Activated effector memory CD4-positive, alpha-beta T cell treated with Interleukin-2 at 50 U/mL for 16 hours (primary cell): ENCODE data around the gene SND1.

Source experiments
- DNase-seq: peaks from one replicate; pipeline ENCODE4 v3.0.0-alpha.2; 2020

Gene SND1

GRCh38 chr7:128031901-128032604, 380.1 kb downstream of the SND1 start:
- peak; percentile 16 for DNase-seq

DNA sequence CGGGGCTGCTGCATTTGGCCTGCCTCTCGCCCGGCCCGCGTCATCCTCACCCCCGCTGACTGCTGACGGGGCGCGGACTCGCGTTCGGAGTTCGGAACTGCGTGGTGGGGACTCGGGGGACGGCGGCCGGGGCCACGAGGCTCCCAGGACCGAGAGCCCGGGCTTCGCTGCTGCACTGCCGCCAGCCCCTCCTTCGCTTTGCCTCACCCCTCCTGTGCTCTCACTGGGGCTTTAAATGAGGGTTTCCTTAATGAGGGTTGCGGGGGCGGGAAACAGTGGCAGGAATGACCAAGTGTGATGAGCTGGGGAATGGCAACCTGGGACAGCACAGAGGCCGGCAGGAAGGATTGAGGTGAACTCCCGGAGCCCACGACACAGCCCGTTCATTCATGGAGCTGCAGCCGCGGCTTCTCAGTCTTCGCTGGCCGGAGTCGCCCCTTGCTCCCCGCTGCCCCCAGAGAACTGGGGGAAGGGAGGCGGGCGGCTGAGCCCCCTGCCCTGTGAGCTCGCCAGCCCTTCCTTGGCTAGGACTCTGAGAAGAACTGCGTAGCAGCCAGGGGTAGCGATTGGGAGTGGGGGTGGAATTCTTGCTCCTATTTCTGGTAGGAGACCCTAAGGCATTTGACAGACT, 380.7 kb downstream of the SND1 start:
- DNase-seq = no peak

DNA sequence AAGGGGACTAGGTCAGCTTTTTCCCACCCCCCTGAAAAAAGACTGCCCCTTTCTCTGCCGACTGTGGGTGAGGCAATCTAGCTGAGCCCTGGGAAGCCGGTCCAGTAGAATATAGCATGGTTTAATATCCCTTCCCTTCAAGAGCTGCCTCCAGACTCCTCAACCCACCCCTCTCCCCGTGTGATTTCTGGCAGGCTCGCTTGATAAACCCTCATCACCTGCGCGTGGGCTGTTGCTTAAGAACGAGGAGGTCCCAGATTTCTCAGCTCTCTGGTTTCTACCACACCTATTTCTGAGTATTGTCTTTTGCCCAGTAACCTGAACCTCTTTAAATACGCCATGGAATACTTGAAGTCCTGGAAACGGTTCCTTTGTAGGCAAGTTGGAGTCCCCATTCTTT, 381.3 kb downstream of the SND1 start:
- DNase-seq = no peak

- DNase-seq = no peak
These were observed 382.8 kb downstream of the SND1 start for GRCh38 chr7:128034825-128035224.

DNA sequence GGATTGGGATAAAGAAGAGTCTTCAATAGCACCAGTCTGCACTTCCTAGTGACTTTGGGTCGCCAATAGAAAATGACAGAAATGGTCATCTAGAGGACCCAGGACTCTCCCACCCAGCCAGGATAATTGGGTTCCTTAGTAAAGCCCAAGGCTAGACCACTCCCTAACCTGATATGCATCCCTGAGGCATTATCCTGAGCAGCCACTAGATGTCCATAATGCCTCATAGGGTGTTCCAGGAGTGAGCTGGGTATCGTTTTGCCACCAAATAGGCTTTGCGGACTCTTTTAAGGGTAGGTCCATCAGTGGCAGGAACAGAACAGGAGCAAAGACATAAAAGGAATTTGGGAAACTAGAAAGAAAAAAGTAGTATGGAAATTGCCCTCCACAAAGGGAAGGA, 383.7 kb downstream of the SND1 start:
- no peak for DNase-seq

GRCh38 chr7:128036226-128036940, 384.4 kb downstream of the SND1 start:
- DNase-seq = no peak

DNA sequence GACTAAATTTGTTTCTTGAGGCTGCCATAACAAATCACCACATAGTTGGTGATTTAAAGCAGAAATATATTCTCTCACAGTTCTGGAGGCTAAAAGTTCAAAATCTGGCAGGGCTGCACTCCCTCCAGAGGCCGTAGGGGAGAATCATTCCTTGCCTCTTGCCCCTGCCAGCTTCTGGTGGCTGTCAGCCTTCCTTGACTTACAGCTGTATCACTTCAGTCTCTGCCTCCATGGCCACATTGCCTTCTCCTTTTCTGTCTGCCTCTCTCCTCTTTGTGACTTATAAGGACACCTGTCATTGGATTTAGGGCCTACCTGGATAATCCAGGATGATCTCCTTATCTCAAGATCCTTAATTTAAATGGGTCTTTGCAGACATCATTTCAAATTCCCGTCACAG, 385.1 kb downstream of the SND1 start:
- no peak for DNase-seq

- no peak for DNase-seq
These were observed 386.1 kb downstream of the SND1 start for GRCh38 chr7:128037880-128038619.

DNA sequence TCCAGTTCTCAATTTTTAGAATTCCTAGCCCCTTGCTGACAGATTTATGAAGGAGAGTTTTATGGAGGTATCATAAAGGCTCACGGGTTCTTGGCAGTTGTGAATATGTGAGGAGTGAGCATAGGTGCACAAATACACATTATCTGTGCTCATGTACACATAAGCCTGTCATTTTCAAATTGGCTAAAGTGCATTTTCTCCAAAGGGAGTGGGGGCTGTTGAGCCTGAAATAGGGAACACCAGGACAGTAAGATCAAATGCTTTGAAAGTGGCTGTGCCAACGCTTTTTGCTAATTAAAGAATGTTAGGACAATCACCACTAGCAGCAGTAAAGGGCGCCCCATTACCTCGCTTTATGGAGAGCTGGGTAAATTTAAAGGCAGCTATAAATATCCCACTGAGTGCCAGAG, 387.6 kb downstream of the SND1 start:
- no peak for DNase-seq

- DNase-seq = no peak
These were observed 388.2 kb downstream of the SND1 start for GRCh38 chr7:128040205-128040604.

GRCh38 chr7:128041203-128041602, 389.2 kb downstream of the SND1 start:
- DNase-seq = no peak

GRCh38 chr7:128042012-128042411, 390.0 kb downstream of the SND1 start:
- DNase-seq = no peak

- DNase-seq = no peak
These were observed 392.1 kb downstream of the SND1 start for GRCh38 chr7:128044064-128044463.

DNA sequence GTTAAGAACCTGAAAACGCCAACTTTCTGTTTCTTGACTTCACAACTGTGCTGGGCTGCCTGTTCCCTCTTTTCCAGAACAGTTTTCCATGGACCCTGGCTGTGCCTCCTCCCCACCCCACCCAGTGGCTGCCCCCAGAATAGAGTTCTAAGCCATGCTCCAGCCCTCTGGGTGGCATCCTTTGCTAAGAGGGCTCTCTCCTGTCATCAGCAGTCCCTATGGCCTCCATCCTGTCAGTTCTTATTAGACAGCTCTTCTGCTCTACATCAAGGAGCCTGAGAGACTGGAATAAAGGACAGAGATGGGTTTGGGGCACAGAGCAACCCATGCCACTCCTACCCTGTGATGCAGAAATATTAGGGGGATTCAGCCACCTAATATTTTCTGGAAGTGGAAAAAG, 393.2 kb downstream of the SND1 start:
- no peak for DNase-seq

DNA sequence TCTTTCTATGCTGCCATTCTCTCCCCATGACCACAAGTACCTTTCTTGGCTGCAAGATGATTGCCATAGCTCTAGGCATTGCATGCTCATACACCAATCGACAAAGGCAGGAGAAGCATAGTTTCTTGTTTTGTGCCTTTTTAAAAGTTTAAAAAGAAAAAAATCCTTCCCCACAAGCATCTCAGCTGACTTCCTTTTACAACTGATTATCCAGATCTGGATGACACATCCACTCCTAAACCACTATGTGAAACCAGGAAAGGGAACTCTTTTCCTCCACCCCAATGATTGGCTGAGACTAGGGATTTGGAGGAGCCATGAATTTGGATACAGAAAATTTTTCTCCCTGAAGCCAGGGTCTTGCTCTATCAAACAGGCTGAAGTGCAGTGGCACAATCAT, 393.8 kb downstream of the SND1 start:
- DNase-seq = no peak

GRCh38 chr7:128052404-128052803, 400.4 kb downstream of the SND1 start:
- DNase-seq = no peak

DNA sequence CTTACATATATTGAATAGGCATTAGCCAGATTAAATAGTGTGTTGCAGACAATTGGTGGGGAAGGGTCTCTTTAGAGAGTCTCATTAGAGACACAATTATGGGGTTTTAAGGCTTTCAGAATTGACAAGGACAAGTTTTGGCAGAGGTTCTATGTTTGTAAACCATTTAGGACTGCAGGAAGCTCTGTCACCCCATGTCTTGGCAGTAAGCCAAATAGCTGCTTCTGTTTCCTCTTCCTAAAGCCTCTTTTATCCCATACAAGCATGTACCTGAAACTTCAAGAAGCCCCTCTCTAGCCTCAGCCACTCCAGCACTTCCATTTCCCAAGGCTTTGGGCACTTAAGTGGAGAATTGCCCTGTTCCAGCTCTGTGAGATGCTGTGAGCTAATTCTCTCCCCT, 401.0 kb downstream of the SND1 start:
- DNase-seq = no peak

- no peak for DNase-seq
These were observed 402.0 kb downstream of the SND1 start for GRCh38 chr7:128053991-128054390.

- no peak for DNase-seq
These were observed 402.5 kb downstream of the SND1 start for GRCh38 chr7:128054511-128054910.

- DNase-seq = no peak
These were observed 403.6 kb downstream of the SND1 start for GRCh38 chr7:128055637-128056036.

DNA sequence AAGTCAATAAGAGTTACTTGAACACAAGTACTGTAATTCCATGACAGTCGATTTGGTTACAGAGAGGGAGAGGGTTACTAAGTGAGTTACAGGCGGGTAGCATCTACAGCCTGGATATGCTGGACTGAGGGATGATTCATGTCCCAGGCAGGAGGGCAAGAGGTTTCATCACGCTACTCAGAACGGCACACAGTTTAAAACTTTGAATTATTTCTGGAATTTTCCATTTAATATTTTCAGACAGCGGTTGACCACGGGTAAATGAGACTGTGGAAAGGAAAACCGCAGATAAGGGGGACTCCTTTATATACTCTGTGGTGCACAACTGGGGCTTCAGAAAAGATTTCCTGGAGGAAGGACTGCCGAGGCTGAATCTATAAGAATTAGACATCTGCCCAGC, 404.9 kb downstream of the SND1 start:
- no peak for DNase-seq

DNA sequence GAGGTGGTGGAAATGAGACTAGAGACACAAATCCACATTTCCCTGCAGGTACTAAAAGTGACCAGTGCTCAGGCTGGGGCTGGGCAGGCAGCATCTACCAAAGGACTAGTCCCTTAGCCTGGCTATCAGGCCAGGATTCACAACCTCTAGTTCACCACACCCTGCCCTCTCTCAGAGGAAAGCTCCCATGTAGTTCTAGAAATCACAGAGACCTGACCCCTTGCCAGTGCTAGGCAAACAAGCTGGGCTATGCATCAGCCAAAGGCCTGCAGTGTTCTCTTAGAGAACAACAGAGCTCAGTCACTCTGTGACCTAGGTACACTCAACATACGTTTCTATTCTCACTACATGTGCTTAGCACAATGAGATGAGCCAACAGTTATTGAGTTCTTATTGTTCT, 405.9 kb downstream of the SND1 start:
- DNase-seq = no peak

DNA sequence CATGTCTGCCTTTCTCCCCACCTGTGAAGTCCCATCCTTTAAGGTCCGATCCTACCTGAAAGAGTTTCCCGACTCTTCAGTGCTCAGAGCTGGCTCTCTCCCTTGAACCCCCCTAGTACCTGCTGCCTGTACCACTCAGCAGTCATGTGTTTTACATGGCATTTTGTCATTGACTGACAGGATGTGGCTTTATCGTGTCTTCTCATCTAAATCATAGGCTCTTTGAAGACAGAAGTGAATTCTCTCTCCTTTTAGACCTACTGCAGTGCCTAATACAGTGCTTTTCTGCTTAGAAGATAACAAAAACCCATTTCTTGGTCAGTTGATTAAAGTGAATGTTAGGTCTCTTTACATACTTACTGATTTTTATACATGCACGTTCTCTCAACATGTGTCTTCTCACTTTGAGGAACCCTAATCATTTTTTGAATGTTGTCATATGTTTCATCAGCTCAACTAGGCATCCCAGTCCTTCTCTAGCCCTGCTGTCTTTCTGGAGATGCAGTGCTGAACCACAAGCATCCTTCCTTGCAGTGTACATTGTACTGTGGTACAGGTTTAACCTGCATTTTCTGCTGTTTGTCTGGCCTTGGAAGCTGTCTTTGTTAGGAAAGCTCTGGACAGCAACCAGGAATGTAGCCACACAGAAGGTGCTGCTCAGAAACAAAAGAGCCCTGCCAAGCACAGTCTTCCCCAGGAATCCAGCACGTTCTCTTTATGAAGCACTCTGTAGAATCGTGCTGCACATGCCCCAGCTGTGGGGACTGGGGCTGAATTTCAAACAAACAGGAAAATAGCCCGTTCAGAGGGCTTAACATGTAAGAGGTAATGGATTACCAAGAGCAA, 407.4 kb downstream of the SND1 start:
- no peak for DNase-seq
